ENCODE results near the gene ZBTB43.

DNA sequence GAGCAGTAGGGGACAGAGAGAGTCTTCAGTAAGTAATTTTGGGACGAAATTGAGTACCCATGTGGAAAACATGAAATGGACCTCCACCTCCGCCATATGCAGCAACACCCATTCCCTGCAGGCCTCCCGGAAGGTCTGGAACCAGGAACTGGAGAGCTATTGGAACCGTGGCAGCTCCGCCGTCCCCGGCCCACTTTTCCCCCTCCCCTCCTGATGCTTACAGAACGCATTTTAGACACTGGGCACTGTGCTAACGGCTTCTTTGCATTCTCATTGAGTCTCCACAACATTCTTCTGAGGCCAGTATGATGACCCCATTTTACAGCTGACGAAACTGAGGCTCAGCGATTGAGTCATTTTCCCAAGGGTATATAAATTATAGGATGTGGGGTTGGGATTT, 20.4 kb upstream of the ZBTB43 start:
- TF ChIP-seq POLR2AphosphoS5 (IDR thresholded peaks at IDR 0.05; ENCODE audit: low read depth, low read length): no peak
- TF ChIP-seq POLR2A (IDR thresholded peaks at IDR 0.05; ENCODE audit: low read depth, low read length): no peak
- TF ChIP-seq TAF1 (IDR thresholded peaks at IDR 0.05; ENCODE audit: borderline replicate concordance, low read depth, low read length): no peak
